ENCODE measurements around the gene SNTG2.

DNA sequence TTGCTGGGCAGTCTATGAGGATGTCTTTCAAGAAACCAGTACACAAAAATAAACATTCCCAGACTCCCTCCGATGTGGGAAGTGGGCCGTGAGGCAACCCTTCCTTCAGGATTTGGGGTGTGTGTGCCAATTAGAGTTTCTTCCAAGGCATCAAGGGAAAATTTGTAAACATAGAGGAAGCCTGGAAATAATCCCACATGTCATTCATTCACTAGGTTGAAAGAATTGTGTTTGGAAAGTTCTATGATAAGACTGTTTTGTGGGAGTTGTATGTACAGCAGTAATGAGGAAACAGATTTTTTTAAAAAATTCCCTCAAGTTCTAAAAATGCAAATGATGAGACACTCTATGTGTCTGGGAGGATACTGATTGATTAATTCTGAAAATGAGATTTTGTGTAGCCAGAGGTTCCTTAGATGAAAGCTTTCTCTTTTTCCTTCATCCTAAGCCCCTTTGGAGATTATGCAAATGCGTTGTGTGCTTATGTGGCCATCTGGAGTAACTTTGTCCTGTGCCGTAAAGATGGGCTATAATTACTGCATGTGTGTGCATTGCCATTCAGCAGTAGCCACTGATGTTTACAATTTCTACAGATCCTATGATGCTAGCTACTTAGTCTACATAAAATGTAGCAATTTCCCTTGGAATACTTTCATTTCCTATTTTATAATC, 354.8 kb downstream of the SNTG2 start:
- no peak for TF ChIP-seq CTCF (IDR thresholded peaks at IDR 0.05; ENCODE audit: low read depth, low read length, missing input control)
- TF ChIP-seq MAX (IDR thresholded peaks at IDR 0.05), result no peak
- no peak for TF ChIP-seq JUND (IDR thresholded peaks at IDR 0.05)
- TF ChIP-seq EGR1 (IDR thresholded peaks at IDR 0.05; ENCODE audit: low read depth in 2 of 2), result no peak
- no peak for TF ChIP-seq ZBTB33 (IDR thresholded peaks at IDR 0.05)
- TF ChIP-seq RXRA (IDR thresholded peaks at IDR 0.05), result no peak
- no peak for TF ChIP-seq FOXA1 (IDR thresholded peaks at IDR 0.05)
- no peak for TF ChIP-seq YY1 (IDR thresholded peaks at IDR 0.05)
- no peak for TF ChIP-seq TAF1 (conservative IDR thresholded peaks at IDR 0.05)
- TF ChIP-seq NR2F2 (IDR thresholded peaks at IDR 0.05), result no peak
- TF ChIP-seq REST (IDR thresholded peaks at IDR 0.05), result no peak
- TF ChIP-seq, protein P1, sequence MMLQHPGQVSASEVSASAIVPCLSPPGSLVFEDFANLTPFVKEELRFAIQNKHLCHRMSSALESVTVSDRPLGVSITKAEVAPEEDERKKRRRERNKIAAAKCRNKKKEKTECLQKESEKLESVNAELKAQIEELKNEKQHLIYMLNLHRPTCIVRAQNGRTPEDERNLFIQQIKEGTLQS (IDR thresholded peaks at IDR 0.05), result no peak
- TF ChIP-seq RAD21 (IDR thresholded peaks at IDR 0.05), result no peak
- TF ChIP-seq SP1 (IDR thresholded peaks at IDR 0.05), result no peak
